HEK293T (cell line): ENCODE data around the gene PCMT1.

Experiments
- CTCF ChIA-PET: fragments of 350-600 bp; formaldehyde crosslinking; extraction: SDS; loops from one replicate; lab custom pipeline; 2021; ENCODE audit warnings: antibody characterized with exemption, inconsistent platforms; lab: Yijun Ruan, JAX
- POLR2A ChIA-PET: fragments of 350-600 bp; formaldehyde crosslinking; extraction: SDS; loops from one replicate; lab custom pipeline; 2020; ENCODE audit warnings: antibody characterized with exemption, inconsistent platforms; lab: Yijun Ruan, JAX
- DNase-seq: peaks from one replicate; pipeline ENCODE4 v3.0.0; 2012; ENCODE audit warnings: mixed read lengths; ENCODE audit errors: extremely low spot score
- ARNT ChIP-seq: fragments of 450-650 bp; IDR thresholded peaks from 2 replicates; pipeline ENCODE4 v1.6.1; 2017; ENCODE audit warnings: mild to moderate bottlenecking
- BHLHE40 ChIP-seq: fragments of 450-650 bp; IDR thresholded peaks from 2 replicates; pipeline ENCODE4 v1.6.1; 2016; ENCODE audit warnings: mild to moderate bottlenecking, moderate library complexity, borderline replicate concordance
- CTBP1 ChIP-seq: fragments of 450-650 bp; IDR thresholded peaks from 2 replicates; pipeline ENCODE4 v1.6.1; 2016; ENCODE audit warnings: borderline replicate concordance
- ELF4 ChIP-seq: fragments of 450-650 bp; IDR thresholded peaks from 2 replicates; pipeline ENCODE4 v1.6.1; 2017; ENCODE audit warnings: antibody characterized with exemption
- FOXA1 ChIP-seq: fragments of 450-650 bp; IDR thresholded peaks from 2 replicates; pipeline ENCODE4 v1.6.1; 2016; ENCODE audit warnings: mild to moderate bottlenecking
- FOXK2 ChIP-seq: fragments of 450-650 bp; IDR thresholded peaks from 2 replicates; pipeline ENCODE4 v1.6.1; 2016; ENCODE audit warnings: mild to moderate bottlenecking
- FOXM1 ChIP-seq: fragments of 450-650 bp; IDR thresholded peaks from 2 replicates; pipeline ENCODE4 v1.6.1; 2017; ENCODE audit warnings: mild to moderate bottlenecking, borderline replicate concordance
- HDGF ChIP-seq: fragments of 450-650 bp; IDR thresholded peaks from 2 replicates; pipeline ENCODE4 v1.6.1; 2017; ENCODE audit warnings: antibody characterized with exemption, borderline replicate concordance
- L3MBTL2 ChIP-seq: fragments of 450-650 bp; conservative IDR thresholded peaks from 2 replicates; pipeline ENCODE4 v1.6.1; 2016; ENCODE audit warnings: mild to moderate bottlenecking
- LEF1 ChIP-seq: fragments of 450-650 bp; IDR thresholded peaks from 2 replicates; pipeline ENCODE4 v1.6.1; 2017; ENCODE audit warnings: mild to moderate bottlenecking, borderline replicate concordance
- NFRKB ChIP-seq: fragments of 450-650 bp; IDR thresholded peaks from 2 replicates; pipeline ENCODE4 v1.6.1; 2016; ENCODE audit warnings: mild to moderate bottlenecking, moderate library complexity
- PKNOX1 ChIP-seq: fragments of 450-650 bp; IDR thresholded peaks from 2 replicates; pipeline ENCODE4 v1.6.1; 2016
- SP1 ChIP-seq: fragments of 450-650 bp; IDR thresholded peaks from 2 replicates; pipeline ENCODE4 v1.6.1; 2017
- SUZ12 ChIP-seq: fragments of 450-650 bp; IDR thresholded peaks from 2 replicates; pipeline ENCODE4 v1.6.1; 2016; ENCODE audit warnings: mild to moderate bottlenecking
- TARDBP ChIP-seq: fragments of 450-650 bp; IDR thresholded peaks from 2 replicates; pipeline ENCODE4 v1.6.1; 2016
- ZNF384 ChIP-seq: fragments of 450-650 bp; IDR thresholded peaks from 2 replicates; pipeline ENCODE4 v1.6.1; 2016

PCMT1 gene

DNA sequence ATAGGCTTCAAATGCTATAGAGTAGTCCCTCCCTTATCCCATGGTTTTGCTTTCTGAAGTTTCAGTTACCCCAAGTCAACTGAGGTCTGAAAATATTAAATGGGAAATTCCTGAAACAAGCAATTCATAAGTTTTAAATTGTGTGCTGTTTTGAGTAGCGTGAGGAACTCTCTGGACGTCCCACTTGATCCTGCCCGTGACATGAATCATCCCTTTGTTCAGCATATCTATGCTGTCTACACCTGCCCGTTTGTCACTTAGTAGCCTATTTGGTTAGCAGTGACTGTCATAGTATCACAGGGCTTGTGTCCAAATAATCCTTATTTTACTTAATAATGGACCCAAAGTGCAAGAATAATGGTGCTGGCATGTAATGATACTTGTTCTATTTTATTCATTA is 5.0 kb downstream of the PCMT1 start:
- ChIA-PET CTCF (interaction anchor here (1.0 kb wide), 1 partner anchor 316 kb away, joined by 11 read pairs; no protein-coding TSS in a partner anchor), POLR2A (no interaction called here)

DNA sequence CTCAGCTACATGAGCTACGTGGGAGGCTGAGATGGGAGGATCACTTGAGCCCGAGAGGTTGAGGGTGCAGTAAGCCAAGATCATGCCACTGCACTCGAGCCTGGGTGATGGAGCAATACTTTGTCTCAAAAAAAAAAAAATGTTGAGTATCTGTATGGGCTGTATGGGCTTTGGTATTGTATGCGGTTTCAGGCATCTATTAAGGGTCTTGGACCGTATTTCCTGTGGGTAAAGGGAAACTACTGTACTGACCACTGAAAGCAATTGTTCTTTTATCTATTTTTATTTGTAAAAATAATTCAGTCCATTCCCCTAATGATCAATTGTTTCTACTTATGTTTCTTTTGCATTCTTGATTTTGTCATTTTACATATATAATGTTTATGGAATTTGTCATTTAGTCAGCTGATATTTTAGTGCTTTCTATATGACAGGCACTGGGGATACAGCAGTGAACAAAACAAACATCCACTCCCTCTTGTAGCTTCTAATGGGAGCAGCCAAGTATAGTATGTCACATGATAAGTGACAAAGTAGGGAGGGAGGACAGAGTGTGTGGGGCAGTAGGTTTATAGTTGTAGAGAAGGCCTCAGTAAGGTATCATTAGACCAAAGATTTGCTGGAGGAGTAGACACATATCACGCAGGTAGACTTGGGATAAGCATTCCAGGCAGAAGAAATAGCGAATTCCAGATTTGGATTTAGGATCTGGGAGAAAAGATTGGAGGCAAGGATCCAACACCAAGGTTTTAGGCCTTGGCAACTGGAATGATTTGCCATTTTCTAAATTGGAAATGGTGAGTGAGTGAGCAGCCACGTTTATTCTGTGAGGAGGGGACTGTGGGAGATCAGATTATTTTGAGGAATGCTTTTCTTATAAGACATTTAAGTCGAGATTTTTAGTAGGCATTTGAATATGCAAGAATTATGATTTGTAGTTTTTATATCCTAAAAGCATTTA is 6.0 kb downstream of the PCMT1 start:
- ChIA-PET POLR2A (no interaction called here), CTCF (interaction anchor here (0.5 kb wide), 1 partner anchor 1155 kb away, joined by 3 read pairs; no protein-coding TSS in a partner anchor)
- TF ChIP-seq SUZ12 (no peak), CTBP1 (no peak), ARNT (no peak), TARDBP (no peak), BHLHE40 (no peak), PKNOX1 (no peak), SP1 (no peak), FOXA1 (no peak), L3MBTL2 (no peak), LEF1 (no peak), ELF4 (no peak), FOXK2 (no peak)
- DNase-seq, result no peak

More for the DNA sequence above, 5.0 kb downstream of the PCMT1 start:
- DNase-seq, result no peak
- TF ChIP-seq HDGF (no peak), LEF1 (no peak), CTBP1 (no peak), SP1 (no peak), SUZ12 (no peak), TARDBP (no peak), ELF4 (no peak), ZNF384 (no peak), PKNOX1 (no peak)

GRCh38 chr6:149756261-149756636 is 6.7 kb downstream of the PCMT1 start:
- ChIA-PET POLR2A (no interaction called here), CTCF (no interaction called here)
- no peak for DNase-seq
- no peak for TF ChIP-seq FOXK2
- TF ChIP-seq FOXA1, result no peak
- no peak for TF ChIP-seq LEF1
- no peak for TF ChIP-seq SUZ12
- TF ChIP-seq BHLHE40, result no peak
- no peak for TF ChIP-seq TARDBP
- TF ChIP-seq CTBP1, result no peak
- TF ChIP-seq ELF4, result no peak
- TF ChIP-seq SP1, result no peak
- no peak for TF ChIP-seq HDGF
- no peak for TF ChIP-seq NFRKB
- TF ChIP-seq FOXM1, result no peak
- TF ChIP-seq PKNOX1, result no peak
- TF ChIP-seq ARNT, result no peak
- no peak for TF ChIP-seq ZNF384
- no peak for TF ChIP-seq L3MBTL2

GRCh38 chr6:149761438-149761837 is 11.9 kb downstream of the PCMT1 start:
- CTCF ChIA-PET, result no interaction called here
- 0 out of 2 replicates have a peak, but pooled peaks have one; percentile 47 for TF ChIP-seq PKNOX1
- TF ChIP-seq ARNT, result no peak
- no peak for TF ChIP-seq ZNF384
- no peak for DNase-seq
- POLR2A ChIA-PET, result no interaction called here

DNA sequence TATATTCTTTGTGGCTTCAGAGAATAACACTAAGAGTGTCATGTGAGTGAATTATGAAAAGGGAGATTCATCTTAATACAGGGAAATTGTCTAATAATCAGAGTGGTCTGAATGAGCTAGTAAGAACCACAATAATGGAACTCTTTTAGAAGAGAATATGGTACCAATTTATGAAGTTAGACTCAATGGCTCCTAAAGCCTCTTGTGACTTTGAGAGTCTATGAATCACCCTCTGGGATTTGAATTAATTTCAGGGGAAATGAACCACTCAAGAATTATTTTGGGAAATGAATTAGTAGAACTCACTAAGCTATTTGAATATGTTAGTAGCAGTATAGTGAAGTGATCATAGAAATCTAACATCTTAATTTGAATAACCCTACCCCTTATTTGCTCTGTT is 14.3 kb downstream of the PCMT1 start:
- ChIA-PET POLR2A (no interaction called here), CTCF (no interaction called here)
- TF ChIP-seq PKNOX1, result no peak
- no peak for DNase-seq
